COLO668 (cell line): Measurements from ENCODE around the gene SYT7.

Source experiments
- DNase-seq: peaks from one replicate; lab custom pipeline; 2025; ENCODE audit not compliant: unreplicated experiment; lab: John Stamatoyannopoulos, UW

The SYT7 gene

DNA sequence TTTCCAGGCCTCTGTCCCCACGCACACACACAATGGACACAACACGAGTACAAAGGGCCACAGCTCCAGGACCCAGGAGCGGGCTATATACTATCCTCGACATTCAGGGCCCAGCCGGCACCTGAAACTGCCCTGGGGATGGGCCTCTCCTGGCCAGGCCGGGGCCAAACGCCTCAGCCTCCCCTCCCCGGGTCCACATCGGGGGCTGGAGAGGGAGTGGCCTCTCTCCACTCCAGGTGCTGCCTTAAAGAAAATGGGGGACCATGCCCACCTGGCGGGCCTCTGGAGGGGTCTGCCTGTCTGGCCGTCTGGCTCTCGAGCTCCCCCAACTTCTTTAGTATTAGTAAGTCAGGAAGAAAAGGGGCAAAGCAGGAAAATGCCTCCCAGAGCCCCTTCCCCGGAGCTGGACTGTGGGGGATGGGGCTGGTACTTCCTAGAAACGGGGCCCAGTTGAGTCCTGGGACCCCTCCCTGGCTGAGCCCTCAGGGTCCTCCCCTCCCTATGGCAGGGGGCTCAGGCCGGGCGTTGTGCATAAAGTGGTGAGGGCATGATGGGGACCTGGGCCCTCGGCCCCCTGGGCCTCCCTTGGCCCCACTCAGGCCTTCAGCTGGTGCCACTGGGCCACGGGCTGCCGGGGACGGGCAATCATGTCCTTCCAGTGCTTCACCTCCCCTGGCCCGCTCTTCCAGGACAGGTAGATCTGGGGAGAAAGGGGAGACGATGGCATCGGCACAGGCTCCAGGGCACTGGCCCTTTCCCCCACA is 62.7 kb downstream of the SYT7 start:
- no peak for DNase-seq

DNA sequence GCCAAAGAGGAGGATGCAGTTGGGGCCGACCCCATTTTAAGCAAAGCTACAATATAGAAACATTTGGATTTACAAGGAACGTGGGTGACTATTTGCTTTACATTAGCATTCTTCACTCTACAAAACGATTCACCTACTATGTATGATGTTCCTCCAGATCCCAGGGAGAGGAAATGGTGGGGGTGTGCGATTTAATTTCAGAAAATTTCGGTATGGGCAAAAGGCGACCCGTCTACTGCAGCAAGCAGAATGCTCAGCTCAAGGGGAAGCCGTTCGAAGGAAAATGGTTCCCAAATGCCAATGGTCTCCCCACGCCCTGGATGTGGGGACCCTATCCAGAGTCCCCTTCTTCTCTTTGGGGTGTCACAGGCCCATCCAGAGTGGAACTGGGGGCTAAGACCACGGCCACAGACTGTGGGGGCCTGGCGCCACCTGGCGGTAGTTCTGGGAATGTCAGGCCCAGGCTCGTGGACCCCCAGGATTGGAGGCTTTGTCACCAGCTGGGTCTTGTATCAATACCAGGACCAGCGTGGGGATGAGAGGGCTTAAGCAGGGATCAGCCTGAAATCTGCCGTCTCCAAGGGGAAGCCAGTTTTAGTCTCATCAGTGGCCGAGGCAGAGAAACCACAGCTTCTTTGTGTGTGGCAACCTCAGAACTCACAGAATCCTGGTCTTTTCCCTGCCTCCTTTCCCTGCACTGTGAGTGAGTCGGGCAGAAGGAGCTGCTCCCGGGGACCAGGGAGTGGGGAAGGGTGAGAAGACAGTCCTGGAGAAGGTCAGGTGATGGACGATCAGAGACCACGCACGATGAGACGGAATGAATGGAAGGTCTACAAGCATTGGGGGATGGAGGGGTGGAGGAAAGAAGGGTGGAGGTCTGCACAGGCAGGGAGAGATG is 64.0 kb downstream of the SYT7 start:
- peak; percentile 23 for DNase-seq

DNA sequence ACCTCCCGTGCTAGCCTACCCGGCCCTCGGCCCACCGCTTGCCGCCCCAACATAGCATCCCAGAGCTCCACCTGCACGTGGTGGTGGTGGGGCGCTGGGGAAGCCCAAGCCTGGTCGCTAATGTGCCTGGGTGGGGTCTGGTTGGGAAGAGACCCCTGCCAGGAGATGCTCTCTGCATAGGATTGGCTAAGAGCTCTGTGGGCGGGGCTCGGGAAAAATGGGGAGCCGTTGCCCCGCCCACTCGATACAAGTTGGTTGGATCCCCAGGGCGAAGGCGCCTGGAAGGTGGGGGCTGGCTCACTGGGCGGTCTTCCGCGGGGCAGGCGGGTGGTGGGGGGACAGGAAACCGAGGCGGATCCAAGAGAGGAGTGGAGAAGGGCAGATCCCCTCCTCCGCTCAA is 64.7 kb downstream of the SYT7 start:
- DNase-seq = no peak

DNA sequence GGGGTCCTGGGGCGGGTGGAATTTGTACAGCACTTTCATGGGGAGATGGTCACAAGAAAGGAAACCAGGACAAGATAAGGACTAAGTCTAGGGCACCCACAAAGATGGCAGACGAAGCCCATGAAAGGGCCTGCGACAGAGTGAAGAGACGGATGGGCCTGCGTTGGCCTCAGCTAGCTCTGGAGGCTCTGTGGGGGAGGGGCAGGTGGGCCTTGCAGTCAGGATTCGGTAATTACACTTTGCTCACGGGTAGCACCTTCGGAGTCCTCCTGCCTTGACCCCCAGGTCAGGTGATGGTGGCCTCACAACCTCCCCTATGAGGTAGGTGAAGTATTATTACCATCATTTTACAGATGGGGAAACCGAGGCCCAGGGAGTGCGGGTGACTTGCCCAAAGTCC is 65.2 kb downstream of the SYT7 start:
- no peak for DNase-seq

DNA sequence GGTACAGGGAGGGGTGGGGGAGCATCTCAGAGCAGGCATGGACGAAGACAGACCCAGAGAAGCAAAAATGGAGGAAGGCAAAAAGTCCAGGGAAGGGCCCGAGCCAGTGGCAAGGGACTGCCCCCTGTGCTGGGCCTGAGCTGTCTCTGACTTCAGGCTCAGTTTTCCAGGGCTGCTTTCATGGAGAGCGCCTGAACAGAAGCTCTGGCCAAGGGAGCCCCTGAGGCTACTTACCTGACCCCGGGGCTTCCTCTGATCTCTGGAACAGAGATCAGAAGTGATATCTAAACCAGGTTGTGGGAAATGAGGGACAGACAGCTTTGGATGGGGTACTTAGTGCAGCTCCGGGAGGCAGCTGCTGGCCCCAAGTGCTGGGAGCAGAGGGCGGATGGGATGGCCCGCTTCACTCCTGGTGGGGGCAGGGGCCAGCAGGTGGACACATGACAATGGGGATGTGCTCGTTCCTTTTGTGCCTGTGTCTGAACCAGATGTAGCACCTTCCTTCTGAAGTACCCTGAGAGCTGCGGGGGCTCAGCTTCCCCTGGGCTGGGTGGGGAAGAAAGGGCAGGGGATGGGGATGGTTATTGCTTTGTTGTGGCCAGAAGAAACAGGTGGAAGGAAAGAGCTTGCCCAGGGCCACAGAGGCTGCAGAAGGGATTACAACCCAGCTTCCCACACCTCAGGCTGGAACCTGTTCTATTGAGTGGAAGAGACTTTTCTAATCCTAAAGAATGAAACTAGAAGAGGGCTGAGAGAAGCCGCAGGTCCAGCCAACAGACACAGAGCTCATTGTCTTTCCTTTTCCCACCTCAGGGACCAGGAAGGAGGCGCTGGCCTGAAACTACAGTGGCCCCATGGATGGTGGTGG is 66.6 kb downstream of the SYT7 start:
- DNase-seq = peak; percentile 84

DNA sequence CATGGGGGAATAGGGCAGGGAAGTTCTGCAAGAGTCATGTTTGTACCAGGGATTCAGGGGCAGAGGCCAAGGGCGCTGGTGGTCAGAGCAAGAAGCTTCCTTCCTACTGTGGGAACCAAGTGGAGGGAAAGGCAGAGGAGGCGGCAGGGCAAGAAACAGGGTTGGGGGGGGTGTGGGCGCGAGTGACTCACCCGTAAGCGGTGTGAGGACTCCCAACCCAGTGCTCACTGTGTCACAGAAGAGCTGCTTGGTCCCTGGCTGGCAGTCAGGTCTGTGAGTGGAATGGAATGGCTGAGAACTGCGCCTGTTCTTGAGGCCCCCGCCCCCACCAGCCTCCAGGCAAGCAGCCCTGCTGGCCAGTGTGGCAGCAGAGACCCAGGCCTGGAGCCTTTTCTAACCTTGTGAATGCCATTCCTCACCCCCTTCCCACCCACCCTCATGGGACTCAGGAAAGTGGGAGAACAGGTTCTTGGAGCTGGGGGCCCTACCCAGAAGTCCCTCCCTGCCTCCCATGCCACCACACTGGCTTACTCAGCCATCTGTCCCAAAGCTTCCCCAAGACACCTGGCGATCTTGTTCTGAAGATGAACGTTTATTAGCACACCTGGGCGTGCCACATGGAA is 67.6 kb downstream of the SYT7 start:
- peak; percentile 63 for DNase-seq

DNA sequence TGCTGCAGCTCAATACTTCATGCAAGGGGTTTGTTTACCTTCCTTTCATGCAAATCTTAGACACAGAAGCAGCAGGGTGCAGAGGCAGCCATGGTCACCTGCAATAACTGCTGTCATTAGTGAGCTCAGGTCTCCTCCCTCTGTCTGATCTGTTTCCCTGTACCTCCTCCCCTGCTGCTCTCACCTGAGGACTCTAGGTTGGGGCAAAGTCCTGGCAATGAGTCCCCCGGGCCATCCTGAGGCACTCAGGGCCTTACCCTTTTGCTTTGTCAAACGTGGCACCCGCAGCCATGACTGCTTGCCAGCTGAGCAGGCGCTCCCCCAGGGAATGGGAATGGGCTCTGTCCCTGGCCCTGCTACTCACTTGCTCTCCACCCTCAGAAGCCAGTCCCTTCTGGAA is 68.4 kb downstream of the SYT7 start:
- peak; percentile 80 for DNase-seq

DNA sequence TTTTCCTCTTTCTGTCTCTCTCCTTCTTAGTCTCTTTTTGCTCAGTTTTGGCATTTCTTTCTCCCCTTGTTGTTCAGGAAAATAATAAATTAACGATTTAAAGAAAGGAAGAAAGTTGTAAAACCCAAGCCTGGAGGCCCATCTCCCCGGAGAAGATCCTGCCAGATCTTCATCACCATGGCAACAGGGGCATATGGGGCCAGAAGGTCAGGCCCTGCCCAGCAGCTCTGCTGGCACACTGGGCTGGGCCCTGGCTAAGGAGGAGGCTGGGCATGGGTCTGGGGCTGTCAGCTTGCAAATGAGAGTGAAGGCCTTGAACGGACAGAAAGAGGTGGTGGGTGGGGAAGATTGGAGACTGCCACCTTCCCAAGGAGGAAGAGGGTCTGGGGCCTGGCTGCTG is 69.5 kb downstream of the SYT7 start:
- no peak for DNase-seq

DNA sequence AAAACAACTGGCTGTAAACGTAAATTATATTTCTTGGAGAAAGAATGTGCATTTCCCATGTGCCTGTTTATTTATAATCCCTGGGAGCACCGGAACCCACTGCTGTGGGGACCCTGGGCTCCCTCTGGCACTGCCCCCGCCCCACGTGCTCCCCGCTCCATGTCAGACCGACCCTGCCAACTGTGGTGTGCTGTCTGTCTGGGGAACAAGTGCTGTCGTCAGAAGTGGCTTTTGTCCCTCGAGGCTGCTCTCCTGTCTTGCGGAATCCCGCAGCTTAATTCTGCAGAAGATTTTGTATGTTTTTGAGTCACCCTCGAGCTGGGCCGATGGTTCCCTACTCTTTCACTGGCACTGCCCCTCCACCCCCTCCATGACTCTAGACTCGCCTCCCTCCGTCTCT is 69.9 kb downstream of the SYT7 start:
- no peak for DNase-seq

DNA sequence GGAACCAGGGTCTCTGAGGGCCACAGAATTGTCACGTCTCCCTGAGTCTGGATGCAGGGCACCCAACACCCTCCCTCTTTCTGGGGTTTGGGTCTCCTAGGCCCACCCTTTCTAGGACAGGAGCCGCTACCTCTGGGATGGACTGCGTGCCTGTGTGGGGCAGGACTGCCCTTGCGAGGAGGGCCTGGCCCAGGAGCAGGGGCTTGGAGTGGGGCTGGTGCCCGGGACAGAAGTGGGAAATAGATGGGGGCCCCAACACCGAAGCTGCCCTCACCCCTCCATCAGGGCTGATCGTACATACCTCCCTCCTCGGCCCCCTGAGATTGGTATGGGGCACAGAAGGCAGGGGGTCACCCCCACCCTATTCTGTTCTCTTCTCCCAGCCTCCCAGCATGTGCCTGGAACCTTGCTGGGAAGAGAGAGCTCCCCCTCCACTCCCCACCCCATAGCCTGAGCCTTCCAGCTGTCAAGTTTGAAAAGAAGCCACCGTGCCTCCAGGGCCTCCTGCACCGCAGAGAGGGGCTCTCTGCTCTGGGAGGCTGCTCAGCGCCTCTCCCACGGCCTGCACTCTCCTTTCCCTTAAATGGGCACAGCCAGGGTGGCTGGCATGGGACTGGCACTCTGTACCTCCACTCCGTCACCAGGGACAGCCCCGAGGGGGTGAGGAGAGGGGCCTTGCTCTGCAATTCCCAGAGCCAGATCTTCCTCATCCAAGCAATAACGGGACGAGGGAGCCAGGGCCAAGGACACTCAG is 70.5 kb downstream of the SYT7 start:
- DNase-seq = no peak

DNA sequence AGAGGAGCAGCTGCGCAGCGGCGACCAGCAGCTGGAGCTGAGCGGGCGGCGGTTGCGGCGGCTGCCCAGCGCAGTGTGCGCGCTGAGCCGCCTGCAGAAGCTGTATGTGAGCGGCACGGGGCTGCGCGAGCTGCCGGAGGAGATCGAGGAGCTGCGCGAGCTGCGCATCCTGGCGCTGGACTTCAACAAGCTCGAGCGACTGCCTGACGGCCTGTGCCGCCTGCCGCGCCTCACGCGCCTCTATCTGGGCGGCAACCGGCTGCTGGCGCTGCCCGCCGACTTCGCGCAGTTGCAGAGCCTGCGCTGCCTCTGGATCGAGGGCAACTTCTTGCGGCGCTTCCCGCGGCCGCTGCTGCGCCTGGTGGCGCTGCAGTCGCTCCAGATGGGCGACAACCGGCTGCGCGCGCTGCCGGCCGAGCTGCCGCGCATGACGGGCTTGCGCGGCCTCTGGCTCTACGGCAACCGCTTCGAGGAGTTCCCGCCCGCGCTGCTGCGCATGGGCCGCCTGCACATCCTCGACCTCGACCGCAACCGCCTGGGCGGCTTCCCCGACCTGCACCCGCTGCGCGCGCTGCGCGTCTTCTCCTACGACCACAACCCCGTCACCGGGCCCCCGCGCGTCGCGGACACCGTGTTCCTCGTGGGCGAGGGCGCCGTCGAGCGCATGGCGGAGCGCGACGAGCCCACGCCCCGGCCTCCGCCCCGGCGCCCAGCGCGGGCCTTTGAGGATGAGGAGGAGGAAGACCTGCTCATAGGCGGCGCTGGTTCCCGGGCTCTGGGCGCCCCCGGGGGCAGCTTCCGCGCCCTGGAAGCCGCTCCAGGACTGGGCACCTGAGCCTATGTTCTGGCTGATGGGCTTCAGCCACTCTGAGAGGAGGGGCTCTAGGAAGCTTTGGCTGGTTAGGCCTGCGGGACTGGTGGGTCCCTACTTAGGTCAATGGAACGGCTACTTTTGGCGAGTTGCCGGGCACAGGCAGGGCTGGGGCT is 71.5 kb downstream of the SYT7 start:
- peak; percentile 92 for DNase-seq

DNA sequence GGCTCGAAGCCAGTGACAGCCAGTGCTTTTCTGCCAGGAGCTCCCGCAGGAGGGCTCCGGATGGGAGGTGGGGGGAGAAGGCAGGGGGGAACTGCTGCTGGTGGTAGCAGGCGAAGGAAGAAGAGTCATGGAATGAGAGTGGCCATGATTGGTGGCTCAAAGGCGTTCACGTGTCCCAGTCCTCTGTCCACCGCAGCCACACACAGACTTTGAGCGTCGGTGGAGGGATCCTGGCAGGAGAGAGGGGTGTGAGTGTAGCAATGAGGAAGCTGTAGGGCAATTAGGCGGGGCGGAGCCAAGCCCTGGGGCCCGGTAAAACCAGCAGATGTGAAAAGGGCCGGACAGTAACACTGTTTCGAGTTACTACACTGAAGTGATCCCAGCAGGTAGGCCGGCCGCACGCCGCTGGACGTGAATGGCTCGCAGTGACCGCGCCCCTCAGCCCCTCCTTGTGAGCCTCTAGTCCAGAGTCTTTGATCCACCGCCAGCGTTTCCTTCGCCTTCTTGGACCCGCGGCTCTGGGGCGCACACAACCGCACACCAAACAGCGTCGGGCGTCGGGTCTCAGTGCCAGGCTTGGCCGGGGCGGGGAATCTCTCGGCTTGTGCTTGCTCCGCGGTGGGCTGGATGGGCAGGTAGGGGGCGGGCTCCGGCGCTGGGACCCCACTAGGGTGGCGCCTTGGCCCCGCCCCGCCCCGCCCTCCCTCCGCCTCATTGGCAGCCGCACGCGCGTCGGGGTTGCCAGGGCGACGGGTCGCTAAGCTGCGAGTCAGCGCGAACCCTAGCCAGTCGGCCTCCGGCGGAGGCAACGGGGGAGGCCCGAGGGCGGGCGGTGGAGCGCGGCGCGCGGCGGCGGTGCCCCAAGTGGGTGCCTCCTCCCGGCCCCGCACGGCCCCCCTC is 72.7 kb downstream of the SYT7 start, which contains the start of gene LRRC10B:
TSS of gene LRRC10B (plus strand) at position 788 of the 900 bp plus-strand sequence. CDS start 250 bp downstream, outside the sequence.
- DNase-seq = peak; percentile 75

DNA sequence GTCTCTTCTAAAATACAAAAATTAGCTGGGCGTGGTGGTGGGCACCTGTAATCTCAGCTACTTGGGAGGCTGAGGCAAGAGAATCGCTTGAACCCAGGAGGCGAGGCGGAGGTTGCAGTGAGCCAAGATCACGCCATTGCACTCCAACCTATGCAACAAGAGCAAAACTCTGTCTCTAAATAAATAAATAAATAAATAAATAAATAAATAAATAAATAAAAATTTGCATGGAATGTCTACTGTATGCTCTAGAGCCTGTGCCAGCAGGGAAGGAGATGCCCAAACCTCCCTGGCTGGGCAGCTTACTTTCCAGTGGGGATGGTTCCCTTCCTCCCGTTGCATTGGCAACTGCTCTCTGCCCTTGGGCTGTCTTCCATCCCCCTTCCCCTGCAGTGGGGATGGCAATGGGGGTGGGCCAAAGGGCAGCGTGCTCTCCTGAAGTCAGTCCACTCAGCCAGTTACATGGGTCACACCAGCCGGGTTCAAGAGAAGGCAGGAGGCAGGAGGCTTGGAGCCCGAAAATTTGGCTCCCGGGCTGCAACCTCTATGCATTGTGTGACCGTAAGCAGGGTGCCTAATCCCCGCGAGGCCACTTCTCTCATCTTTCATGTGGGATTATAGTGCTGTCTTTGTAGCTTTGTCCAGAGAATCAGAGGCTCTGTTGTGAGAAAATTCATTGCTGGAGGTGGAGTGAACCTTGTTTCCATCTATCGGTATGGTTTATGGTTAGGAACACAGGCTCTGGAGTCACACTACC is 73.7 kb downstream of the SYT7 start:
- no peak for DNase-seq

DNA sequence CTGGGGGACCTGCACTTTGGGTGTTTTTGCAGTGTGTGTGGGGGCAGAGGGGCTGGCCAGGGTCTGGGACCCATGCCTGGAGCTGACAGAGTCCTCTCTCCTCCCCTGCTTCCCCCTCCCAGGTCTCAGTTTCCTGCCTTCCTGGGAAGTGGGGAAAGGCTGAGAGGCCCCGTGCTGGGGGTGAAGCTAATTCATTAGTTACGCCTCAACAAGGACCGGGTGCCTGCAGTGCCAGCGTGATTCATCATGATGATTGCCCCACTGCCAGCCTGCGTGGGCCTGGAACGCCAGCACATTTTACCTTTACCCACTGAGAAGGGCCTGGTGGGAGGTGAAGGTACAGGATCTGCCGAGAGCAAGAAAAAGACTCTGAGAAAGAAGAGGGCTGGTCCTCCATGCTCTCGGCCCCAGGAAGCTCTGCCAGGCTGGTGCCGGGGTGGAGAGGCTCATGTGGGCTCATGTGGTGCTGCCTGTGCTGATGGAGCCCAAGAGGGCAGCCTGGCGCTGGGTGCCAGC is 75.2 kb downstream of the SYT7 start:
- DNase-seq = no peak

DNA sequence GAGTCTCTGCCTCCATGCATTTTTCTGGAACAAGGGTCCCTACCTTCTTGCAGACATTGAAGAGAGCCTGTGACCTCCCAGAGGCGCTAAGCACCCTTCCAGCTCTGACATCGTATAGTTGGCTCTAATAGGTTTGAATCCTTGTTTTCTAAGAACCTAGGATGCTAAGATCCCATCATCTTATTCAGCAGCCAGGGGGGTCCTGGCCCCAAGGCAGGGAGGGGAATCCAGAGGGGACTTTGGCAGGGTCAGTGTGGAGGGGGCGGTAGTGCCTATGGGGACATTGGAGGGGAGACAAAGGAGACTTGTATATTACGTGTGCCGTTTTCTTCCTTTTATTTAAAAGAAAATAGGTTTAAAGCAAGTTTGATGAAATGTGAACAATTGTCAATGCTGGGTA is 75.8 kb downstream of the SYT7 start:
- no peak for DNase-seq

DNA sequence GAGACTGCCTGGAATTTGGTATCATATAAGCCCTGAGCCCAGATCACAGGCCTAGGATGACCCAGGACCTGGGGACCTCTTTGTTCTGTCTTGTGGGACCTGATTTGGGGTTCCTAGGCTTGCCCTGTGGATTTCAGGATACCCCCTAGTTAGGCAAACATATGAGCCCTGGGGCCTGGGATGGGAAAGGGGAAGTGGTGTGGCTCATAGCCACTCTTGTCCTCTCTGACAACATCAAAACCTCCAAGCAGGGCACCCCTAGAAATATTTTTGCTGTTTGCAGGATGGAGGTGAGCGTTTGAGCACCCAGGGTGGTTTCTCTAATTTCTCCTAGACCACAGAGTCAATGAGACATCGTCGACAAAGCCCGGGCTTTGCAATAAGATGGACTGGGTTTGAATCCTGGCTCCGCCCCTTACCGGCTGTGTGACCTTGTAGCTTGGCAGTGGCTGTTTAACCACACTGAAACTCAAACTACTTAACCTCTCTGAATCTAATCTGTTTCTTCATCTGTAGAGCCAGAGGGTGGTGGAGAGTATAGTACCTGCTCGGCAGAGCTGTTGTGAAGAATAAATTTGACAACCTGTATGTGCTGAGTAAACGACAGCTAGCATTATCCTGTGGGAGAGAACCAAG is 77.6 kb downstream of the SYT7 start:
- DNase-seq = no peak
